Epithelial cell of esophagus (primary cell): ENCODE data around the gene GNG7.
"Not testable (repeated sequence)": the region's sequence is repeated elsewhere in the genome, so short reads cannot be mapped to it uniquely, and the experiment has no call there.

ENCODE experiments used
- DNase-seq: peaks from one replicate; pipeline ENCODE4 v3.0.0; 2010; ENCODE audit warnings: low read depth
- H3K4me3 ChIP-seq: 2 replicates; pipeline ENCODE4 v1.5.1; 2011; ENCODE audit warnings: mild to moderate bottlenecking, low read length, control low read depth
- CTCF ChIP-seq: IDR thresholded peaks from 2 replicates; pipeline ENCODE4 v1.5.1; 2011; ENCODE audit warnings: low read depth, mild to moderate bottlenecking, low read length, control low read depth, inconsistent platforms; ENCODE audit not compliant: insufficient read depth; ENCODE audit errors: missing control alignments

The GNG7 gene

GRCh38 chr19:2547721-2548120, 154.8 kb downstream of the GNG7 start:
- no peak overlapping the region for H3K4me3 ChIP-seq
- DNase-seq = no peak
- TF ChIP-seq CTCF = no peak

- TF ChIP-seq CTCF = no peak
- H3K4me3 ChIP-seq = no peak overlapping the region
- no peak for DNase-seq
These were observed 155.3 kb downstream of the GNG7 start for GRCh38 chr19:2547033-2547680.

GRCh38 chr19:2546128-2547032, 156.1 kb downstream of the GNG7 start:
- DNase-seq = no peak
- no peak overlapping the region for H3K4me3 ChIP-seq
- no peak for TF ChIP-seq CTCF

GRCh38 chr19:2545416-2546127, 156.9 kb downstream of the GNG7 start:
- not testable (repeated sequence) for H3K4me3 ChIP-seq, DNase-seq

GRCh38 chr19:2544576-2545415, 157.7 kb downstream of the GNG7 start:
- DNase-seq = no peak

More at GRCh38 chr19:2544576-2545415, 157.7 kb downstream of the GNG7 start:
- TF ChIP-seq CTCF = no peak
- no peak overlapping the region for H3K4me3 ChIP-seq
